Gastrocnemius medialis (tissue), 4 donors: ENCODE measurements around the gene TFEC.

Source experiments
- CTCF ChIP-seq, 5 experiments: fragments of 450-650 bp in 3 of 5; fragments of 200-600 bp in 2 of 5; sonication (generic) in 2 of 5; IDR thresholded peaks in 4 of 5; conservative IDR thresholded peaks in 1 of 5; 1 replicate in 4 of 5; 2 replicates in 1 of 5; pipeline ENCODE4 v1.5.1; 2016 to 2019; ENCODE audit warnings: antibody characterized with exemption in 5 of 5, mild to moderate bottlenecking in 3 of 5, moderate library complexity in 3 of 5
- POLR2A ChIP-seq, 2 donors: fragments of 450-650 bp; IDR thresholded peaks; one replicate each; pipeline ENCODE4 v1.6.1; 2017; ENCODE audit warnings: antibody characterized with exemption in 2 of 2, mild to moderate bottlenecking in 2 of 2, moderate library complexity in 2 of 2

- TF ChIP-seq POLR2A (IDR thresholded peaks at IDR 0.05) (no peak), CTCF (IDR thresholded peaks at IDR 0.05 in 4 of 5, conservative IDR thresholded peaks at IDR 0.05 in 1 of 5) (no peak)
Measured at GRCh38 chr7:115933471-115933870, 97.1 kb downstream of the TFEC start.
